ENCODE data around the gene OSTC. TPM values are rescaled to one million over a fixed set of nuclear protein-coding genes. Genes with fewer than 3 reads are reported as not detected.

OSTC gene
- total RNA-seq, 1 donor from 2014 or later: 27.2 TPM

DNA sequence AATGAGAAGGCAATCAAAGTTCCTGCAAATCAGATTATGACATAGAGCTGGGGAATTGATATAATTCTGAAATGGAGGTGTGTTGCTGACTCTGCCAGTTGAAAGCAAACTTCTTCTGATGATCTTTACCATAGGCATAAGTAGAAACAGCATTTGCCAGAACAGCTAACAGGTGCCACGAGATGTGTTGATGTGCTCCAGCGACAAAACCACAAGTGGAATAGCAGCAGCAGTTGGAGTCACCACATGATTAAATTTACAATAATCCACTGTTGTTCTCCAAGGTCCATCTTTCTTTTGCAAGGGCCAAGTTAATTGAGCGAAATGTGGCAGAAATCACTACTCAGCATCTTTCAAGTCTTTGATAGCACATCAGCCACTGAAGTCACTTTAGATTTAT, 3.7 kb upstream of the OSTC start:
- TF ChIP-seq, protein P1, sequence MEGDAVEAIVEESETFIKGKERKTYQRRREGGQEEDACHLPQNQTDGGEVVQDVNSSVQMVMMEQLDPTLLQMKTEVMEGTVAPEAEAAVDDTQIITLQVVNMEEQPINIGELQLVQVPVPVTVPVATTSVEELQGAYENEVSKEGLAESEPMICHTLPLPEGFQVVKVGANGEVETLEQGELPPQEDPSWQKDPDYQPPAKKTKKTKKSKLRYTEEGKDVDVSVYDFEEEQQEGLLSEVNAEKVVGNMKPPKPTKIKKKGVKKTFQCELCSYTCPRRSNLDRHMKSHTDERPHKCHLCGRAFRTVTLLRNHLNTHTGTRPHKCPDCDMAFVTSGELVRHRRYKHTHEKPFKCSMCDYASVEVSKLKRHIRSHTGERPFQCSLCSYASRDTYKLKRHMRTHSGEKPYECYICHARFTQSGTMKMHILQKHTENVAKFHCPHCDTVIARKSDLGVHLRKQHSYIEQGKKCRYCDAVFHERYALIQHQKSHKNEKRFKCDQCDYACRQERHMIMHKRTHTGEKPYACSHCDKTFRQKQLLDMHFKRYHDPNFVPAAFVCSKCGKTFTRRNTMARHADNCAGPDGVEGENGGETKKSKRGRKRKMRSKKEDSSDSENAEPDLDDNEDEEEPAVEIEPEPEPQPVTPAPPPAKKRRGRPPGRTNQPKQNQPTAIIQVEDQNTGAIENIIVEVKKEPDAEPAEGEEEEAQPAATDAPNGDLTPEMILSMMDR (IDR thresholded peaks at IDR 0.05; ENCODE audit: borderline replicate concordance): no peak
- DNase-seq: no peak
- H3K27me3 ChIP-seq (ENCODE audit: low read depth): no peaks in the 10 kb centered on the region
- peaks cover 18% of the 10 kb centered on the region for H3K4me1 ChIP-seq
- H3K9me3 ChIP-seq (replicated peaks): no peaks in the 10 kb centered on the region
- no peak overlapping the region for H3K4me3 ChIP-seq
- no peaks in the 10 kb centered on the region for H3K36me3 ChIP-seq
- intact Hi-C loops (cut with micrococcal nuclease): no loop called here
- H3K27ac ChIP-seq (replicated peaks): no peak overlapping the region

DNA sequence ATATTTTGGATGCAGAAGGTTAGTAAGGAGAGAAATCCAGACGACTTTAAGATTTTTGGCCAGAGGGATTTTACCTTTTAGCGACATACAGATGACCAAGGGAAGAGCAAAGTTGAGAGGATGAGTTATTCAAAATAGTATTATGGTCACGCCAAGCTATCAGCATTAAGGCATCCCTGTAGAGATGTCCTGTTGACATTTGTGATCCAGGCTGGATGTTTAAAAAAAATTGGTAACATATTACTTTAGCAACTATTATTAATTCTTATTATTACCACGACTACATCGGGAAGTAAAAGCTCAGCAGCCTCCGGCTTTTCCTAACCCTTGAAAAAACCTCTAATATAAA, 562 bp upstream of the OSTC start:
- peak overlapping the region; percentile 88 for H3K27ac ChIP-seq (replicated peaks)
- H3K4me3 ChIP-seq: peak overlapping the region; percentile 82
- H3K4me1 ChIP-seq: peaks cover 37% of the 10 kb centered on the region
- intact Hi-C loops (cut with micrococcal nuclease): no loop called here
- DNase-seq: no peak
- TF ChIP-seq, protein P1 (IDR thresholded peaks at IDR 0.05; ENCODE audit: borderline replicate concordance): no peak
- no peaks in the 10 kb centered on the region for H3K36me3 ChIP-seq
- H3K27me3 ChIP-seq (ENCODE audit: low read depth): no peaks in the 10 kb centered on the region
- H3K9me3 ChIP-seq (replicated peaks): no peaks in the 10 kb centered on the region

DNA sequence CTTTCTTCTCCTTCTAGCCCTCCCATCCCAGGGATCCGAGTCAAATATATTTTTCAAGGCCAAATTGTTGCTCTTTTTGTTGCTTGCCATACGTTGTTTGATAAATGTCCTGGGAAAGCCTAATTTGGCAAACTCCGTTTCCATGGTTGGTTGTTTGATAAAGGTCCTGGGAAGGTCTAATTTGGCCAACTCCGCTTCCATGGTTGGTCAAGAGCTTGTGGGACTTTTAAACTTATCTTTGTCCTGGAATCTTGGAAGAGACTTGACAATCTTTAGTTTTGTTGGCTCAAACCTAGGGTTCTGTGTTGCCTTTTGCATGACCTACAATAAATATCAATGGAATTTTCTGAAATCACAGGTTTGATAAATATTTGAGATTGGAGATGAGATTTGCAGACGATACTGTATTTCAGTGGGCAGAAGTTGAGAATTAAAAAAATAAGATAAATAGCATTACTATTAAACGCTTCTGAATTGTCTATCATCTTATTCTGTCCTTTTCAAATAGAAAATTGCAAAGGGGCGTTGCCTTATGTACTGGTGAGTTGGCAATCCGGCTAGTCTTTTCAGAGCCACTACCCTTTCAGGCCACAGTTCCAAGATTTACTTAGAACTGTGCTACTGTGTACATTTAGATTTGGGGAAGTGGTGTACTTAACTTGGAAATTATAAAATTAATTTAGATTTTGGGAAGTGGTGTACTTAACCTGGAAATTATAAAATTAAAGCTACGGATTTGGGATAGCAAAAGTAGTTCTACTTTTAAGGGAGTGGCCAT, 804 bp downstream of the OSTC start:
- intact Hi-C loops (cut with micrococcal nuclease): no loop called here

DNA sequence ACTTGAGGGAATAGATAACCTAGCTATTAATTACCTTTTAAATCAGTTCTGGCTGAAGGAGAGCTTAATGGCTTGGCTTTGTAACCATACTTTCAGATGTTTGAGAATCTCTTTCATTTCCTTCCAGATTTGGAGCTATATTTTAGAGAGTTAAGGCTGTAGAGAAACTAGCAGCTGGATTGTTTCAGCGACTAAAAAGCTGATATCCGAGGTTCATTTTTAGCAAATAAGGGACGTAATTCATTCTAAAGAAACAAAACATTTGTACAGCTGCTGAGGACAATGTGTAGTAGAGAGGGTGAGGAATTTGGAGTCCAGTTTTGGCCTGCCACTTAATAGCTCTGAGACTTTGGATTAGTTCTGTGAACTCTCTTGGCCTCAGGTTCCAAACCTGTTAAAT, 12.2 kb downstream of the OSTC start:
- TF ChIP-seq, protein P1 (IDR thresholded peaks at IDR 0.05; ENCODE audit: borderline replicate concordance): no peak
- no peak for DNase-seq
- H3K27ac ChIP-seq (replicated peaks): no peak overlapping the region
- intact Hi-C loops (cut with micrococcal nuclease): no loop called here
- H3K4me1 ChIP-seq: peaks cover 6% of the 10 kb centered on the region
- H3K4me3 ChIP-seq: no peak overlapping the region
- H3K27me3 ChIP-seq (ENCODE audit: low read depth): no peaks in the 10 kb centered on the region
- no peaks in the 10 kb centered on the region for H3K9me3 ChIP-seq (replicated peaks)
- peaks cover 84% of the 10 kb centered on the region for H3K36me3 ChIP-seq

More for the DNA sequence above, 804 bp downstream of the OSTC start:
- DNase-seq: no peak
- peak overlapping the region; percentile 82 for H3K4me3 ChIP-seq
- H3K36me3 ChIP-seq: peaks cover 8% of the 10 kb centered on the region
- H3K27ac ChIP-seq (replicated peaks): peak overlapping the region; percentile 88
- TF ChIP-seq, protein P1 (IDR thresholded peaks at IDR 0.05; ENCODE audit: borderline replicate concordance): no peak
- no peaks in the 10 kb centered on the region for H3K27me3 ChIP-seq (ENCODE audit: low read depth)
- H3K9me3 ChIP-seq (replicated peaks): no peaks in the 10 kb centered on the region
- H3K4me1 ChIP-seq: peaks cover 37% of the 10 kb centered on the region

DNA sequence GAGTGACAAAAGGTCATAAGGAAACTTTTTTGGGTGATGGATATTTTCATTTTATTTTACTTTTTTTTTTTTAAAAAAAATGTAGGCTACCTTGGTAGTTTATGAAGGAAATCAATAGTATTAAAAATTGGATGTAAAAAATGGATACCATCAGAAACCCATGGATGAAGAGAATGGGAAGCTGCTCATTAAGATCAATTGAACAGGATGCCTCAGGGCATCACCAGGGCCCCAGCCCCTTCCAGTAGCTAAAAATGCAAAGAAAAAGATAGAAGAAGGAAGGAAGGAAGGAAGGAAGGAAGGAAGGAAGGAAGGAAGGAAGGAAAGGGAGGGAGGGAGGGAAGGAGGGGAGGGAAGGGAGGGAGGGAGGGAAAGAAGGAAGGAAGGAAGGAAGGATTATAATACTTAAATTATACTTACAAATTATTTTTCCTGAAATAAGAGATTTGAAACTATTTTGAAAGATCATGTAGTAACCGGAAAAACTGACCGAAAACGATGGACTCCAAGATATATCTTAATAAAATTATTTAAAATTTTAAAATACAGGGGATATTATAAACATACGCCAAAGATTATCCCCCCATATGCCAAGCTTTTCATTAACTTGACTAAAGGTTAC, 24.1 kb downstream of the OSTC start:
- intact Hi-C loops (cut with micrococcal nuclease): no loop called here
- no peak overlapping the region for H3K4me3 ChIP-seq
- no peaks in the 10 kb centered on the region for H3K9me3 ChIP-seq (replicated peaks)
- H3K27me3 ChIP-seq (ENCODE audit: low read depth): no peaks in the 10 kb centered on the region
- TF ChIP-seq, protein P1 (IDR thresholded peaks at IDR 0.05; ENCODE audit: borderline replicate concordance): no peak
- H3K4me1 ChIP-seq: no peaks in the 10 kb centered on the region
- no peak overlapping the region for H3K27ac ChIP-seq (replicated peaks)
- H3K36me3 ChIP-seq: peaks cover 22% of the 10 kb centered on the region
- no peak for DNase-seq

All from left ventricle myocardium inferior (tissue), 1 donor.